22Rv1 (cell line): Measurements from ENCODE around the gene SLC9A9.

Experiments used
- ZFX ChIP-seq: fragments of 450-650 bp; IDR thresholded peaks from 2 replicates; pipeline ENCODE4 v1.6.1; 2017; ENCODE audit warnings: antibody characterized with exemption, borderline replicate concordance
- TF ChIP-seq, protein P1 (sequence below): fragments of 450-650 bp; IDR thresholded peaks from 2 replicates; pipeline ENCODE4 v1.5.1; 2017; ENCODE audit warnings: mild to moderate bottlenecking

DNA sequence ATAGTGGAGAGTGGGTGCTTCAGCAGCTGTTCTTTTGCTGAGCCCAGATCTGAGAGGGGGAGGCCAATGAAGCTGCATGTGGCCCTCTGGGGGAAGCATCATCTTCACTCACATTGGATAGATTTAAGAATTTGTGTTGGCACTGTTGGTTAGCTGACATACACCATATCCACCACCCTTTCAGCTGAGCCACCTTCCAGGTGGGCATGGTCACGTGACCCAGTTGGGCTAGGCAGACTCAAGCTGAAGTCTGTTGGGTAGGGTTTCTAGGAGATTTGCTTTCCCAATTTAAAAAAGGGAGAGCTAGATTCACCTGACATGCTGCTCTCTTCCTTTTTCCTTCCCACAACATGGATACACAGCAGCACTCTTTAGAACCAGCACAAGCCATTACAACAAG is 417.7 kb downstream of the SLC9A9 start:
- TF ChIP-seq, protein P1, sequence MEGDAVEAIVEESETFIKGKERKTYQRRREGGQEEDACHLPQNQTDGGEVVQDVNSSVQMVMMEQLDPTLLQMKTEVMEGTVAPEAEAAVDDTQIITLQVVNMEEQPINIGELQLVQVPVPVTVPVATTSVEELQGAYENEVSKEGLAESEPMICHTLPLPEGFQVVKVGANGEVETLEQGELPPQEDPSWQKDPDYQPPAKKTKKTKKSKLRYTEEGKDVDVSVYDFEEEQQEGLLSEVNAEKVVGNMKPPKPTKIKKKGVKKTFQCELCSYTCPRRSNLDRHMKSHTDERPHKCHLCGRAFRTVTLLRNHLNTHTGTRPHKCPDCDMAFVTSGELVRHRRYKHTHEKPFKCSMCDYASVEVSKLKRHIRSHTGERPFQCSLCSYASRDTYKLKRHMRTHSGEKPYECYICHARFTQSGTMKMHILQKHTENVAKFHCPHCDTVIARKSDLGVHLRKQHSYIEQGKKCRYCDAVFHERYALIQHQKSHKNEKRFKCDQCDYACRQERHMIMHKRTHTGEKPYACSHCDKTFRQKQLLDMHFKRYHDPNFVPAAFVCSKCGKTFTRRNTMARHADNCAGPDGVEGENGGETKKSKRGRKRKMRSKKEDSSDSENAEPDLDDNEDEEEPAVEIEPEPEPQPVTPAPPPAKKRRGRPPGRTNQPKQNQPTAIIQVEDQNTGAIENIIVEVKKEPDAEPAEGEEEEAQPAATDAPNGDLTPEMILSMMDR: no peak
- no peak for TF ChIP-seq ZFX
